ENCODE data around the gene UBE2G2. TPM values are rescaled to one million over a fixed set of nuclear protein-coding genes. Genes with fewer than 3 reads are reported as not detected.

Gene UBE2G2
- total and polyA plus RNA-seq, 2 of the 4 experiments (the other 2 are of a cell fraction): 65.4 to 91.7 TPM

- H2AK5ac ChIP-seq (ENCODE audit: low read depth, low read length): no peak overlapping the region
- no peak overlapping the region for H3K56ac ChIP-seq (ENCODE audit: extremely low read depth, insufficient read depth, low read length)
- no peak overlapping the region for H2BK15ac ChIP-seq (ENCODE audit: low read depth, low read length)
- TF ChIP-seq CTCF (conservative IDR thresholded peaks at IDR 0.05; ENCODE audit: low read depth, low read length): no peak
- no peak for TF ChIP-seq ELK1 (IDR thresholded peaks at IDR 0.05; ENCODE audit: borderline replicate concordance, low read depth, low read length)
- TF ChIP-seq NFE2L2 (IDR thresholded peaks at IDR 0.05; ENCODE audit: low read depth, low read length): no peak
- no peak for TF ChIP-seq POLR2A (IDR thresholded peaks at IDR 0.05; ENCODE audit: low read depth, low read length)
- TF ChIP-seq SMC3 (IDR thresholded peaks at IDR 0.05; ENCODE audit: low read depth, low read length): no peak
- no peak for TF ChIP-seq FOS (IDR thresholded peaks at IDR 0.05; ENCODE audit: low read depth, low read length)
- no peak for TF ChIP-seq CHD1 (IDR thresholded peaks at IDR 0.05; ENCODE audit: low read depth, low read length)
- no peak for TF ChIP-seq RFX5 (IDR thresholded peaks at IDR 0.05; ENCODE audit: low read depth, low read length)
- no peak for TF ChIP-seq RAD21 (IDR thresholded peaks at IDR 0.05; ENCODE audit: low read length)
- no peak overlapping the region for H3K4ac ChIP-seq (ENCODE audit: low read depth, low read length)
- no TSS peak for BruUV-seq (replicated peaks)
- ATAC-seq (ENCODE audit: low read depth) (no peak), DNase-seq (no peak)
- dilution Hi-C loops (cut with HindIII; ENCODE audit: low sequenced_read_pairs, unreplicated experiment): no loop called here
- in situ Hi-C loops (cut with MboI; ENCODE audit: low sequenced_read_pairs): no loop called here
- WGBS, 2 experiments (ENCODE audit: extremely low coverage in 2 of 2, insufficient read length in 1 of 2): 32% methylated on average over 4 of the region's 21 CpGs; no CpG with 5 or more reads in 1 of the 2 experiments
- no peaks in the 10 kb centered on the region for H4K20me1 ChIP-seq (ENCODE audit: insufficient read depth, low read length)
- no peak overlapping the region for H4K5ac ChIP-seq (ENCODE audit: low read depth, low read length)
- no peak overlapping the region for H3K23ac ChIP-seq (ENCODE audit: low read depth, low read length)
- H3K4me1 ChIP-seq (ENCODE audit: control insufficient read depth, insufficient read depth, low read length): no peaks in the 10 kb centered on the region
- no peak overlapping the region for H2BK120ac ChIP-seq (ENCODE audit: low read depth, low read length)
- H3K79me1 ChIP-seq (ENCODE audit: low read depth in 1 of 2, low read length in 2 of 2): no peaks in the 10 kb centered on the region
- no peaks in the 10 kb centered on the region for H3K9me1 ChIP-seq (ENCODE audit: insufficient read depth, low read length)
- peaks cover 31% of the 10 kb centered on the region for H3K9me3 ChIP-seq (ENCODE audit: control insufficient read depth, insufficient read depth, low read length)
- H3K27me3 ChIP-seq (ENCODE audit: control insufficient read depth, insufficient read depth, low read length): peaks cover 12% of the 10 kb centered on the region
- no peak overlapping the region for H4K8ac ChIP-seq (ENCODE audit: low read depth in 2 of 2, low read length in 2 of 2)
- H3K14ac ChIP-seq (replicated peaks; ENCODE audit: low read depth, low read length): no peak overlapping the region
- intact Hi-C loops (cut with micrococcal nuclease): no loop called here
- no peak overlapping the region for H2AK9ac ChIP-seq (replicated peaks; ENCODE audit: low read depth, low read length, poor library complexity)
- H3K18ac ChIP-seq (ENCODE audit: low read depth, low read length): no peak overlapping the region
- H4K91ac ChIP-seq (ENCODE audit: insufficient read depth, low read depth, low read length): no peak overlapping the region
- no peaks in the 10 kb centered on the region for H3K36me3 ChIP-seq (ENCODE audit: control insufficient read depth, insufficient read depth, low read length)
- no peak overlapping the region for H3K9ac ChIP-seq (ENCODE audit: low read depth, low read length)
- no peak overlapping the region for H3K4me3 ChIP-seq (ENCODE audit: insufficient read depth, low read depth, low read length)
- H2BK5ac ChIP-seq (ENCODE audit: low read depth, low read length, poor library complexity, severe bottlenecking): no peak overlapping the region
- H2BK20ac ChIP-seq (ENCODE audit: low read depth, low read length): no peak overlapping the region
- CTCF ChIA-PET: no interaction called here
- no peak overlapping the region for H3K27ac ChIP-seq (ENCODE audit: insufficient read depth, low read length)
- H2AFZ ChIP-seq (replicated peaks; ENCODE audit: low read length, poor library complexity): peak overlapping the region; percentile 6
- H3K4me2 ChIP-seq (ENCODE audit: low read depth, low read length): no peak overlapping the region
- POLR2A ChIA-PET (ENCODE audit: unreplicated experiment): no interaction called here
Observed at GRCh38 chr21:44734026-44734745, 67.4 kb downstream of the UBE2G2 start.
